ENCODE results near the gene RNF224. TPM values are rescaled to one million over a fixed set of nuclear protein-coding genes. Genes with fewer than 3 reads are reported as not detected.

RNF224 gene
- total and polyA plus RNA-seq, 2 of the 13 experiments (the other 11 are each of a cell fraction or from before 2014, with no cell fraction given) = 0.09 TPM; not detected in 1

DNA sequence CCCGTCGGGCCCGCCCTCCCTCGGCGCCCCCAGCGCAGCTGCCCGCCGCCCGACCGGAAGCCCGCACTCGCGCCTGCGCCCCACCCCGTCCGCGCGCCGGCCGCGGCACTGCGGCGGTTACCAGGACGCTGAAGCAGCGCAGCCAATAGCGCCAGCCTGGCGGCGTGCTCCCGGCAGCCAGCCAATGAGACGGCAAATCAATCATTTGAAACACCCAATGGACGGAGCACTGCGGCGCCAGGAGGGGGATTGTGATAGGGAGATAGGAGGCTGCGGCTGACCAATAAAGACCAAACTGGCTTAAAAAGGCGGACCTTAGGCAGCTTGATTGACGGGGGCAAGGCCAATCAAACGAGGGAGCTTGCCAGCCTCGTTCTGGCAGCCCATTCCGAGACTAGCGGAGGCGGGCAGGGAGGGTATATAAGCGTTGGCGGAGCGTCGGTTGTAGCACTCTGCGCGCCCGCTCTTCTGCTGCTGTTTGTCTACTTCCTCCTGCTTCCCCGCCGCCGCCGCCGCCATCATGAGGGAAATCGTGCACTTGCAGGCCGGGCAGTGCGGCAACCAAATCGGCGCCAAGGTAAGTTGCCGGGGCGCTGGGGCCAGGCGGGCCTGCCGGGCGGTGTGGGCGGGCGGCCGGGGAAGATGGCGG, 13.7 kb downstream of the RNF224 start, which contains the start of gene TUBB4B (continued):
- TF ChIP-seq ZNF224 (CRISPR knock-in tag; IDR thresholded peaks at IDR 0.05) = peak; percentile 59; the same call in 1 of the 2 replicates
- TF ChIP-seq ZNF33B (CRISPR knock-in tag; IDR thresholded peaks at IDR 0.05) = peak; percentile 69; the same call in 1 of the 2 replicates
- TF ChIP-seq CREB1 (IDR thresholded peaks at IDR 0.05) = peak; percentile 81
- no peak for TF ChIP-seq CREB1 (CRISPR knock-in tag; IDR thresholded peaks at IDR 0.05)
- no peak for TF ChIP-seq PREB (CRISPR knock-in tag; IDR thresholded peaks at IDR 0.05)
- peak; percentile 53 for TF ChIP-seq TGIF2 (CRISPR knock-in tag; IDR thresholded peaks at IDR 0.05)
- peak; percentile 86 for TF ChIP-seq ZNF205 (CRISPR knock-in tag; IDR thresholded peaks at IDR 0.05)
- peak; percentile 59; the same call in 1 of the 2 replicates for TF ChIP-seq SALL2 (CRISPR knock-in tag; IDR thresholded peaks at IDR 0.05)
- peak; percentile 4; the same call in 1 of the 2 replicates for TF ChIP-seq ZNF143 (CRISPR knock-in tag; IDR thresholded peaks at IDR 0.05)
- no peak for TF ChIP-seq ZNF225 (CRISPR knock-in tag; IDR thresholded peaks at IDR 0.05)
- TF ChIP-seq ZNF782 (CRISPR knock-in tag; IDR thresholded peaks at IDR 0.05; ENCODE audit: borderline replicate concordance) = no peak
- TF ChIP-seq, protein P1, sequence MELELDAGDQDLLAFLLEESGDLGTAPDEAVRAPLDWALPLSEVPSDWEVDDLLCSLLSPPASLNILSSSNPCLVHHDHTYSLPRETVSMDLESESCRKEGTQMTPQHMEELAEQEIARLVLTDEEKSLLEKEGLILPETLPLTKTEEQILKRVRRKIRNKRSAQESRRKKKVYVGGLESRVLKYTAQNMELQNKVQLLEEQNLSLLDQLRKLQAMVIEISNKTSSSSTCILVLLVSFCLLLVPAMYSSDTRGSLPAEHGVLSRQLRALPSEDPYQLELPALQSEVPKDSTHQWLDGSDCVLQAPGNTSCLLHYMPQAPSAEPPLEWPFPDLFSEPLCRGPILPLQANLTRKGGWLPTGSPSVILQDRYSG (CRISPR knock-in tag; IDR thresholded peaks at IDR 0.05) = no peak
- TF ChIP-seq, protein P2, sequence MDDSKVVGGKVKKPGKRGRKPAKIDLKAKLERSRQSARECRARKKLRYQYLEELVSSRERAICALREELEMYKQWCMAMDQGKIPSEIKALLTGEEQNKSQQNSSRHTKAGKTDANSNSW (CRISPR knock-in tag; IDR thresholded peaks at IDR 0.05; ENCODE audit: borderline replicate concordance) = no peak; the same call in 1 of the 2 replicates
- TF ChIP-seq KDM5A (IDR thresholded peaks at IDR 0.05; ENCODE audit: borderline replicate concordance, low read length) = no peak; the same call in 1 of the 2 replicates
- TF ChIP-seq ZNF460 (CRISPR knock-in tag; IDR thresholded peaks at IDR 0.05; ENCODE audit: borderline replicate concordance) = no peak
- no peak for TF ChIP-seq NR2F1 (CRISPR knock-in tag; IDR thresholded peaks at IDR 0.05)
- peak; percentile 84 for TF ChIP-seq SALL1 (CRISPR knock-in tag; IDR thresholded peaks at IDR 0.05)
- TF ChIP-seq, protein P3, sequence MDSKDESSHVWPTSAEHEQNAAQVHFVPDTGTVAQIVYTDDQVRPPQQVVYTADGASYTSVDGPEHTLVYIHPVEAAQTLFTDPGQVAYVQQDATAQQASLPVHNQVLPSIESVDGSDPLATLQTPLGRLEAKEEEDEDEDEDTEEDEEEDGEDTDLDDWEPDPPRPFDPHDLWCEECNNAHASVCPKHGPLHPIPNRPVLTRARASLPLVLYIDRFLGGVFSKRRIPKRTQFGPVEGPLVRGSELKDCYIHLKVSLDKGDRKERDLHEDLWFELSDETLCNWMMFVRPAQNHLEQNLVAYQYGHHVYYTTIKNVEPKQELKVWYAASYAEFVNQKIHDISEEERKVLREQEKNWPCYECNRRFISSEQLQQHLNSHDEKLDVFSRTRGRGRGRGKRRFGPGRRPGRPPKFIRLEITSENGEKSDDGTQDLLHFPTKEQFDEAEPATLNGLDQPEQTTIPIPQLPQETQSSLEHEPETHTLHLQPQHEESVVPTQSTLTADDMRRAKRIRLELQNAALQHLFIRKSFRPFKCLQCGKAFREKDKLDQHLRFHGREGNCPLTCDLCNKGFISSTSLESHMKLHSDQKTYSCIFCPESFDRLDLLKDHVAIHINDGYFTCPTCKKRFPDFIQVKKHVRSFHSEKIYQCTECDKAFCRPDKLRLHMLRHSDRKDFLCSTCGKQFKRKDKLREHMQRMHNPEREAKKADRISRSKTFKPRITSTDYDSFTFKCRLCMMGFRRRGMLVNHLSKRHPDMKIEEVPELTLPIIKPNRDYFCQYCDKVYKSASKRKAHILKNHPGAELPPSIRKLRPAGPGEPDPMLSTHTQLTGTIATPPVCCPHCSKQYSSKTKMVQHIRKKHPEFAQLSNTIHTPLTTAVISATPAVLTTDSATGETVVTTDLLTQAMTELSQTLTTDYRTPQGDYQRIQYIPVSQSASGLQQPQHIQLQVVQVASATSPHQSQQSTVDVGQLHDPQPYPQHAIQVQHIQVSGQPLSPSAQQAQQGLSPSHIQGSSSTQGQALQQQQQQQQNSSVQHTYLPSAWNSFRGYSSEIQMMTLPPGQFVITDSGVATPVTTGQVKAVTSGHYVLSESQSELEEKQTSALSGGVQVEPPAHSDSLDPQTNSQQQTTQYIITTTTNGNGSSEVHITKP (CRISPR knock-in tag; IDR thresholded peaks at IDR 0.05; ENCODE audit: low read depth) = no peak
- TF ChIP-seq EEA1 (CRISPR knock-in tag; IDR thresholded peaks at IDR 0.05; ENCODE audit: borderline replicate concordance) = no peak
- 0 out of 2 replicates have a peak, but pooled peaks have one; percentile 13 for TF ChIP-seq GATAD2A (CRISPR knock-in tag; IDR thresholded peaks at IDR 0.05)
- TF ChIP-seq ZNF792 (CRISPR knock-in tag; IDR thresholded peaks at IDR 0.05) = 0 out of 2 replicates have a peak, but pooled peaks have one; percentile 44
- no peak for TF ChIP-seq GTF3A (CRISPR knock-in tag; conservative IDR thresholded peaks at IDR 0.05)
- no peak; the same call in 1 of the 2 replicates for TF ChIP-seq PHF8 (CRISPR knock-in tag; IDR thresholded peaks at IDR 0.05)
- no peak for TF ChIP-seq RAD51 (IDR thresholded peaks at IDR 0.05; ENCODE audit: borderline replicate concordance)
- TF ChIP-seq GATAD1 (CRISPR knock-in tag; IDR thresholded peaks at IDR 0.05) = peak; percentile 70
- TF ChIP-seq MED13 (CRISPR knock-in tag; IDR thresholded peaks at IDR 0.05) = peak; percentile 79; the same call in 1 of the 2 replicates
